Measurements from ENCODE around the gene DGKD.

- TF ChIP-seq CTCF (IDR thresholded peaks at IDR 0.05 in 8 of 11, conservative IDR thresholded peaks at IDR 0.05 in 3 of 11) (no peak), POLR2A (IDR thresholded peaks at IDR 0.05) (no peak)
These were observed 147.1 kb downstream of the DGKD start for GRCh38 chr2:233501198-233502076.

All from spleen (tissue), 7 donors.